Liver (tissue), 9 donors: Measurements from ENCODE around the gene ORMDL2. TPM values are rescaled to one million over a fixed set of nuclear protein-coding genes. Genes with fewer than 3 reads are reported as not detected.
"Not testable (repeated sequence)": the region's sequence is repeated elsewhere in the genome, so short reads cannot be mapped to it uniquely, and the experiment has no call there.

Experiments
- DNase-seq: peaks from one replicate; pipeline ENCODE4 v3.0.0-alpha.2; 2017; ENCODE audit warnings: low spot score
- H3K27ac ChIP-seq, 2 donors: one replicate each; pipeline ENCODE4 v1.7.0; 2013; ENCODE audit warnings: inconsistent platforms in 2 of 2, low read length in 2 of 2, control low read depth in 1 of 2, low read depth in 1 of 2, mild to moderate bottlenecking in 1 of 2
- H3K27me3 ChIP-seq, 4 donors: one replicate each; pipeline versions ENCODE4 v1.6.1 to v1.7.0; 2013; ENCODE audit warnings: low read length in 3 of 4, inconsistent platforms in 1 of 4, mild to moderate bottlenecking in 1 of 4, moderate library complexity in 1 of 4; ENCODE audit not compliant: control insufficient read depth in 4 of 4, insufficient read depth in 4 of 4
- H3K36me3 ChIP-seq, 4 donors: one replicate each; pipeline versions ENCODE4 v1.6.1 to v1.7.0; 2013; ENCODE audit warnings: low read length in 3 of 4, mild to moderate bottlenecking in 3 of 4, low read depth in 1 of 4, moderate library complexity in 1 of 4; ENCODE audit not compliant: control insufficient read depth in 4 of 4, insufficient read depth in 3 of 4
- H3K4me1 ChIP-seq, 4 donors: one replicate each; pipeline versions ENCODE4 v1.6.1 to v1.7.0; 2013; ENCODE audit warnings: low read length in 3 of 4, mild to moderate bottlenecking in 3 of 4, moderate library complexity in 1 of 4; ENCODE audit not compliant: control insufficient read depth in 4 of 4, insufficient read depth in 4 of 4
- H3K4me3 ChIP-seq, 3 donors: one replicate each; pipeline versions ENCODE4 v1.6.1 to v1.7.0; 2013; ENCODE audit warnings: low read length in 3 of 3, control low read depth in 1 of 3, low read depth in 1 of 3, mild to moderate bottlenecking in 1 of 3
- H3K9ac ChIP-seq, 2 donors: one replicate each; pipeline ENCODE4 v1.7.0; 2013; ENCODE audit warnings: low read length in 2 of 2, mild to moderate bottlenecking in 2 of 2, moderate library complexity in 2 of 2, control low read depth in 1 of 2, low read depth in 1 of 2
- H3K9me3 ChIP-seq, 4 donors: one replicate each; pipeline versions ENCODE4 v1.6.1 to v1.7.0; 2013; ENCODE audit warnings: low read length in 3 of 4; ENCODE audit not compliant: control insufficient read depth in 4 of 4
- ATF3 ChIP-seq: IDR thresholded peaks from 2 replicates; pipeline ENCODE4 v1.6.1; 2016; ENCODE audit warnings: antibody characterized with exemption
- CTCF ChIP-seq: fragments of 150-350 bp; IDR thresholded peaks from 2 replicates; pipeline ENCODE4 v1.5.1; 2017; ENCODE audit warnings: improper control_type of control experiment, low read depth, low read length; ENCODE audit not compliant: missing input control
- EGR1 ChIP-seq, 2 donors: IDR thresholded peaks; 2 replicates each; pipeline ENCODE4 v1.6.1; 2016 to 2018; ENCODE audit warnings: antibody characterized with exemption in 2 of 2, low read depth in 2 of 2
- FOXA1 ChIP-seq: IDR thresholded peaks from 2 replicates; pipeline ENCODE4 v1.6.1; 2016; ENCODE audit warnings: antibody characterized with exemption
- FOXA2 ChIP-seq: IDR thresholded peaks from 2 replicates; pipeline ENCODE4 v1.6.1; 2016; ENCODE audit warnings: antibody characterized with exemption
- GABPA ChIP-seq, 2 donors: IDR thresholded peaks in 1 of 2; conservative IDR thresholded peaks in 1 of 2; 2 replicates each; pipeline ENCODE4 v1.6.1; 2016; ENCODE audit warnings: antibody characterized with exemption in 2 of 2, mild to moderate bottlenecking in 1 of 2, moderate library complexity in 1 of 2
- HNF4A ChIP-seq, 2 donors: conservative IDR thresholded peaks; 2 replicates each; pipeline ENCODE4 v1.6.1; 2016; ENCODE audit warnings: antibody characterized with exemption in 2 of 2, mild to moderate bottlenecking in 2 of 2
- HNF4G ChIP-seq: IDR thresholded peaks from 2 replicates; pipeline ENCODE4 v1.6.1; 2016; ENCODE audit warnings: antibody characterized with exemption
- JUND ChIP-seq, 2 donors: IDR thresholded peaks; 2 replicates each; pipeline ENCODE4 v1.6.1; 2016; ENCODE audit warnings: antibody characterized with exemption in 2 of 2
- NR2F2 ChIP-seq: IDR thresholded peaks from 2 replicates; pipeline ENCODE4 v1.6.1; 2016; ENCODE audit warnings: antibody characterized with exemption
- RAD21 ChIP-seq, 2 donors: IDR thresholded peaks; 2 replicates each; pipeline ENCODE4 v1.6.1; 2016; ENCODE audit warnings: antibody characterized with exemption in 2 of 2, mild to moderate bottlenecking in 2 of 2
- REST ChIP-seq: IDR thresholded peaks from 2 replicates; pipeline ENCODE4 v1.6.1; 2016; ENCODE audit warnings: antibody characterized with exemption, mild to moderate bottlenecking
- RXRA ChIP-seq, 2 donors: IDR thresholded peaks; 2 replicates each; pipeline ENCODE4 v1.6.1; 2017 to 2018; ENCODE audit warnings: antibody characterized with exemption in 2 of 2, mild to moderate bottlenecking in 1 of 2
- SP1 ChIP-seq: IDR thresholded peaks from 2 replicates; pipeline ENCODE4 v1.6.1; 2018; ENCODE audit warnings: antibody characterized with exemption, mild to moderate bottlenecking
- TAF1 ChIP-seq: conservative IDR thresholded peaks from 2 replicates; pipeline ENCODE4 v1.6.1; 2016; ENCODE audit warnings: antibody characterized with exemption, mild to moderate bottlenecking
- YY1 ChIP-seq: IDR thresholded peaks from 2 replicates; pipeline ENCODE4 v1.6.1; 2016; ENCODE audit warnings: antibody characterized with exemption, mild to moderate bottlenecking
- ZBTB33 ChIP-seq: IDR thresholded peaks from 2 replicates; pipeline ENCODE4 v1.6.1; 2016; ENCODE audit warnings: antibody characterized with exemption
- WGBS: extraction: QIAGEN DNeasy Blood & Tissue Kit; methylation state at CpG from one replicate; pipeline ENCODE4 v1.1.7; 2013; 5-methylcytosine and 5-hydroxymethylcytosine counted together
- polyA plus RNA-seq, 2 donors: library from polyadenylated mRNA; stranded (reverse) in 1 of 2; unstranded in 1 of 2; fragments of 200-250 nt in 1 of 2; fragments of >200 nt in 1 of 2; fragmentation: Nextera tagmentation in 1 of 2; extraction: Ambion mirVana in 1 of 2; gene quantifications; one replicate each; pipeline versions ENCODE4 v1.2.1 to v1.2.3, GENCODE V29; 2013 to 2015
- total RNA-seq, 2 donors: library from RNA; depleted of rRNA; stranded (reverse); fragments of >200 nt; gene quantifications; one replicate each; pipeline ENCODE4 v1.2.3, GENCODE V29; 2014
- donor health status: healthy.
- donor health status: healthy.
- donor health status: healthy.
- donor health status: healthy.
- donor health status: healthy.

Gene ORMDL2
- total and polyA plus RNA-seq, 4 donors = 12.8 to 54.2 (median 24.4) TPM

GRCh38 chr12:55831447-55831815, 13.6 kb downstream of the ORMDL2 start:
- H3K36me3 ChIP-seq = no peaks in the 10 kb centered on the region
- H3K4me1 ChIP-seq = peaks cover 8 to 34% (median 20%) of the 10 kb centered on the region in 4 donors
- no peak overlapping the region for H3K4me3 ChIP-seq
- no peaks in the 10 kb centered on the region for H3K27me3 ChIP-seq
- DNase-seq = no peak
- TF ChIP-seq TAF1 = no peak
- WGBS = 46% methylated on average over 1 of the region's 1 CpG
- H3K9me3 ChIP-seq = no peaks in the 10 kb centered on the region
- H3K9ac ChIP-seq = no peak overlapping the region
- H3K27ac ChIP-seq = peak overlapping the region; percentile 93 to 94

DNA sequence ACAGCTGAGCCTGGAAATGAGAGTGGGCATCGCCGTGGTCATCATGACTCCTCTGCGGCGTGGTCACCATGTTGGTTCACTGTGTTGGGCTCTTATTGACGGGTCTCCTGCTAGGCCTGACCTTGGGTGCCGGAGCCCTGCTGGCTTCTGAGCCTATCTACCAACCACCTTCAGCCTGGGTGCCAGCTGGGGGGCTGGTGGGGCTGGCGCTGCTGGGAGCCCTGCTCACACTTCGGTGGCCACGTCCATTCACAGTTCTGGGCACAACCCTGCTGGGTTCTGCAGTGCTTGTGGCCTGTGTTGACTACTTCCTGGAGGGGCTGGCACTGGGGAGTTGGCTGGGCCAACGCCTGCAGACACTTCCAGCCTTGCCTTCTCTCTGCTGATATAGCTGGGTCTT, 15.2 kb downstream of the ORMDL2 start:
- Histone ChIP-seq H3K4me1 (peaks cover 8 to 25% (median 11%) of the 10 kb centered on the region in 4 donors), H3K36me3 (no peaks in the 10 kb centered on the region), H3K4me3 (no peak overlapping the region), H3K27ac (no peak overlapping the region), H3K9me3 (no peaks in the 10 kb centered on the region), H3K27me3 (no peaks in the 10 kb centered on the region), H3K9ac (no peak overlapping the region)
- WGBS = 94% methylated on average over 10 of the region's 10 CpGs
- no peak for TF ChIP-seq CTCF
- TF ChIP-seq NR2F2 = no peak
- no peak for TF ChIP-seq EGR1 (IDR thresholded peaks at IDR 0.05; ENCODE audit: low read depth in 2 of 2)
- no peak for TF ChIP-seq FOXA1
- no peak for TF ChIP-seq ZBTB33
- no peak for TF ChIP-seq HNF4A (conservative IDR thresholded peaks at IDR 0.05)
- no peak for TF ChIP-seq REST
- no peak for TF ChIP-seq GABPA (IDR thresholded peaks at IDR 0.05 in 1 of 2, conservative IDR thresholded peaks at IDR 0.05 in 1 of 2)
- TF ChIP-seq RAD21 (IDR thresholded peaks at IDR 0.05) = no peak
- TF ChIP-seq HNF4G = no peak
- no peak for TF ChIP-seq YY1
- no peak for TF ChIP-seq JUND (IDR thresholded peaks at IDR 0.05)
- TF ChIP-seq SP1 = no peak
- no peak for TF ChIP-seq TAF1
- TF ChIP-seq RXRA (IDR thresholded peaks at IDR 0.05) = no peak
- no peak for TF ChIP-seq ATF3
- TF ChIP-seq FOXA2 = no peak
- no peak for DNase-seq

GRCh38 chr12:55834400-55834799, 16.6 kb downstream of the ORMDL2 start:
- peaks cover 4 to 17% (median 6%) of the 10 kb centered on the region in 4 donors for H3K4me1 ChIP-seq
- not testable (repeated sequence) for H3K27me3 ChIP-seq, H3K4me3 ChIP-seq, H3K27ac ChIP-seq, H3K9me3 ChIP-seq, DNase-seq, H3K9ac ChIP-seq, H3K36me3 ChIP-seq
- WGBS = 81% methylated on average over 6 of the region's 6 CpGs
